Mesenchymal stem cell (in vitro differentiated cells and primary cell): ENCODE measurements around the gene SAV1.

Source experiments
- DNase-seq: peaks from one replicate; pipeline ENCODE4 v3.0.0-alpha.2; 2013
- H2AFZ ChIP-seq: one replicate; pipeline ENCODE4 v1.6.1; 2013; ENCODE audit warnings: low read depth, mild to moderate bottlenecking, control low read depth, inconsistent platforms, low read length, moderate library complexity
- H2AK5ac ChIP-seq: 2 replicates; pipeline ENCODE4 v1.6.1; 2013; ENCODE audit warnings: low read length, moderate library complexity, mild to moderate bottlenecking, inconsistent platforms; ENCODE audit not compliant: severe bottlenecking
- H2BK120ac ChIP-seq: one replicate; pipeline ENCODE4 v1.6.1; 2013; ENCODE audit warnings: low read depth, mild to moderate bottlenecking, inconsistent platforms, low read length, moderate library complexity
- H2BK12ac ChIP-seq, 2 experiments: one replicate each; pipeline ENCODE4 v1.6.1; 2013; ENCODE audit warnings: inconsistent platforms in 2 of 2, low read length in 2 of 2, mild to moderate bottlenecking in 2 of 2, moderate library complexity in 2 of 2, control low read depth in 1 of 2
- H2BK15ac ChIP-seq: one replicate; pipeline ENCODE4 v1.6.1; 2013; ENCODE audit warnings: mild to moderate bottlenecking, low read depth, inconsistent platforms; ENCODE audit not compliant: poor library complexity, severe bottlenecking
- H2BK5ac ChIP-seq: 2 replicates; pipeline ENCODE4 v1.6.1; 2013; ENCODE audit warnings: low read depth, mild to moderate bottlenecking, low read length, control low read depth, inconsistent platforms; ENCODE audit not compliant: poor library complexity, severe bottlenecking
- H3K14ac ChIP-seq, 2 experiments: one replicate each; pipeline ENCODE4 v1.6.1; 2013; ENCODE audit warnings: inconsistent platforms in 2 of 2, low read length in 2 of 2, control low read depth in 1 of 2, mild to moderate bottlenecking in 1 of 2, moderate library complexity in 1 of 2
- H3K18ac ChIP-seq, 2 experiments: one replicate each; pipeline ENCODE4 v1.6.1; 2013; ENCODE audit warnings: inconsistent platforms in 2 of 2, low read length in 2 of 2, control low read depth in 1 of 2, low read depth in 1 of 2, mild to moderate bottlenecking in 1 of 2
- H3K23ac ChIP-seq, 2 experiments: one replicate each; pipeline ENCODE4 v1.6.1; 2013; ENCODE audit warnings: inconsistent platforms in 2 of 2, low read length in 2 of 2, mild to moderate bottlenecking in 2 of 2, moderate library complexity in 2 of 2, control low read depth in 1 of 2
- H3K27ac ChIP-seq: 2 replicates; pipeline ENCODE4 v1.5.1; 2013; ENCODE audit warnings: mild to moderate bottlenecking, moderate library complexity, low read length, control low read depth, inconsistent platforms; ENCODE audit not compliant: poor library complexity, severe bottlenecking
- H3K27me3 ChIP-seq, 2 experiments: 2 replicates each; pipeline versions ENCODE4 v1.6.1 to v1.7.0; 2013; ENCODE audit warnings: low read length in 2 of 2, mild to moderate bottlenecking in 2 of 2, moderate library complexity in 2 of 2, control low read depth in 1 of 2, inconsistent platforms in 1 of 2; ENCODE audit not compliant: control insufficient read depth in 1 of 2, insufficient read depth in 1 of 2
- H3K36me3 ChIP-seq, 2 experiments: 2 replicates each; pipeline versions ENCODE4 v1.6.1 to v1.7.0; 2013; ENCODE audit warnings: low read length in 2 of 2, control low read depth in 1 of 2, inconsistent platforms in 1 of 2, low read depth in 1 of 2, mild to moderate bottlenecking in 1 of 2; ENCODE audit not compliant: insufficient read depth in 2 of 2, control insufficient read depth in 1 of 2
- H3K4ac ChIP-seq, 2 experiments: one replicate each; pipeline ENCODE4 v1.6.1; 2013; ENCODE audit warnings: inconsistent platforms in 2 of 2, low read length in 2 of 2, mild to moderate bottlenecking in 2 of 2, moderate library complexity in 2 of 2, control low read depth in 1 of 2, low read depth in 1 of 2
- H3K4me1 ChIP-seq: 2 replicates; pipeline ENCODE4 v1.6.1; 2013; ENCODE audit warnings: low read depth, low read length, control low read depth; ENCODE audit not compliant: control insufficient read depth, insufficient read depth
- H3K4me2 ChIP-seq: 2 replicates; pipeline ENCODE4 v1.6.1; 2013; ENCODE audit warnings: low read length, mild to moderate bottlenecking, inconsistent platforms; ENCODE audit not compliant: poor library complexity, severe bottlenecking
- H3K4me3 ChIP-seq, 2 experiments: 2 replicates each; pipeline versions ENCODE4 v1.5.1 to v1.7.0; 2013; ENCODE audit warnings: low read length in 2 of 2, mild to moderate bottlenecking in 2 of 2, control low read depth in 1 of 2, low read depth in 1 of 2; ENCODE audit not compliant: insufficient read depth in 1 of 2
- H3K79me1 ChIP-seq: replicated peaks from 2 replicates; pipeline ENCODE4 v1.6.1; 2013; ENCODE audit warnings: mild to moderate bottlenecking, control low read depth, low read length, inconsistent platforms; ENCODE audit not compliant: poor library complexity, severe bottlenecking
- H3K9ac ChIP-seq: 2 replicates; pipeline ENCODE4 v1.7.0; 2013; ENCODE audit warnings: mild to moderate bottlenecking, low read length, moderate library complexity
- H3K9me3 ChIP-seq: 2 replicates; pipeline ENCODE4 v1.7.0; 2013; ENCODE audit warnings: mild to moderate bottlenecking, low read length; ENCODE audit not compliant: control insufficient read depth
- H4K8ac ChIP-seq: one replicate; pipeline ENCODE4 v1.6.1; 2013; ENCODE audit warnings: inconsistent platforms, mild to moderate bottlenecking, low read length, moderate library complexity
- H4K91ac ChIP-seq: one replicate; pipeline ENCODE4 v1.6.1; 2013; ENCODE audit warnings: mild to moderate bottlenecking, low read length, inconsistent platforms
- WGBS: methylation state at CpG from one replicate; pipeline ENCODE4 v1.1.7; 2013; ENCODE audit warnings: mixed read lengths; 5-methylcytosine and 5-hydroxymethylcytosine counted together

The SAV1 gene

DNA sequence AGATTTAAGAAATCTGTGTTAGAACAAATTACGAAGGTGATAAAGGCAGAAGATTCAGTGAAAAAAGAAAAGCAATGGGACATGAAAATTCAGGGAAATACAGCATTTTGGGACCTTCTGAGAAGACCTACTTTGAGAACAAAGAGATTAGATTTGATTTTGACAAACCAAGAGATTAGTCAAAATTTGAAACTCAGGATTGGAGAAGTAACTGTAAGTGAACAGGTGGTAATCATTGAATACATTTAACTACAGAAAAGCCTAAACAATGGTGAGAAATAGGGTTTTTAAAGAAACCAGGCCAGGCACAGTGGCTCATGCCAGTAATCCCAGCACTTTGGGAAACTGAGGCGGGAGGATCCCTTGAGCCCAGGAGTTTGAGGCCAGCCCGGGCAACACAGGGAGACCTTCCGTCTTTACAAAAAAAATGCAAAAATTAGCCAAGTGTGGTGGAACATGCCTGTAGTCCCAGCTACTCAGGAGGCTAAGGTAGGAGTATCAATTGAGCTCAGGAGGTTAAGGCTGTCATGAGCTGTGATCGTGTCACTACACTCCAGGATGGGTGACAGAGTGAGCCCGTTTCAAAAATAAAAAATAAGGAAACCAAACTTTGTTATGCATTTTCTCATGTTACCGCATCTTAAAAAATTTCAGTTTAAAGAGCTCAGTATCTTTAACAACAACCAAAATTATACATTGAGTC, 8.9 kb upstream of the SAV1 start:
- Histone ChIP-seq H3K79me1 (no peaks in the 10 kb centered on the region), H2AK5ac (peak overlapping the region; percentile 94), H3K27ac (peak overlapping the region; percentile 82), H4K91ac (peak overlapping the region; percentile 27), H3K18ac (peak overlapping the region in 1 of 2 experiments; percentile 37), H3K36me3 (no peaks in the 10 kb centered on the region), H3K9ac (peak overlapping the region; percentile 39), H2BK15ac (no peak overlapping the region), H2BK120ac (peak overlapping the region; percentile 61), H3K4ac (no peak overlapping the region), H3K27me3 (no peaks in the 10 kb centered on the region), H3K4me3 (no peak overlapping the region), H2BK5ac (peak overlapping the region; percentile 82), H2BK12ac (peak overlapping the region in 1 of 2 experiments; percentile 21), H3K4me2 (no peak overlapping the region), H3K23ac (no peak overlapping the region), H3K4me1 (peaks cover 5% of the 10 kb centered on the region), H3K9me3 (no peaks in the 10 kb centered on the region), H2AFZ (no peak overlapping the region), H4K8ac (peak overlapping the region; percentile 77), H3K14ac (no peak overlapping the region)
- no peak for DNase-seq
- WGBS, result 92% methylated on average over 7 of the region's 7 CpGs

DNA sequence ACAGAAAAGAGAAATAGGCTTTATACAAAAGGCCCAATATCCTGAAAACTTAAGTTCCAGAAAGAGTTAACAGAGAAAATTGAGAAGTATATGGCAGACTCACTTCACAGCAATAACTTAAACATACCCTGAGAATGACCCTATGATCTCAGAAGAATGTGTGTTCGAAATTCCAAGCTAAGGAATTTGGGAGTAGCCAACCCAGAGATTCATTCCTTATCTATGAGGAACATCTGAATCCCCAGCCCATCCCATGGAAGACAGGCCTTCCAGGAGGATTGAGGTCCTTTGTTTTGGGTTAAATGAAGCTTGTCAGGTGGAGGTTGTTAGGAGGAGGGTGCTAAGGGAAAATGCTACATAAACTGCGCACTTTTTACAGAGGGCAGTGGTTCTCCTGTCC, 7.5 kb upstream of the SAV1 start:
- H4K8ac ChIP-seq, result no peak overlapping the region
- peaks cover 8% of the 10 kb centered on the region for H3K4me1 ChIP-seq
- H3K23ac ChIP-seq, result no peak overlapping the region
- no peak overlapping the region for H3K4ac ChIP-seq
- no peak for DNase-seq
- no peak overlapping the region for H2BK5ac ChIP-seq
- peak overlapping the region; percentile 3 for H4K91ac ChIP-seq
- no peaks in the 10 kb centered on the region for H3K9me3 ChIP-seq
- peak overlapping the region in 1 of 2 experiments; percentile 42 for H2BK12ac ChIP-seq
- peak overlapping the region; percentile 64 for H2AK5ac ChIP-seq
- no peak overlapping the region for H2AFZ ChIP-seq
- no peak overlapping the region for H3K4me2 ChIP-seq
- no peaks in the 10 kb centered on the region for H3K79me1 ChIP-seq
- H3K27me3 ChIP-seq, result no peaks in the 10 kb centered on the region
- H3K9ac ChIP-seq, result no peak overlapping the region
- H3K14ac ChIP-seq, result no peak overlapping the region
- 50% methylated on average over 2 of the region's 2 CpGs for WGBS
- no peak overlapping the region for H3K27ac ChIP-seq
- H2BK120ac ChIP-seq, result no peak overlapping the region
- H3K4me3 ChIP-seq, result no peak overlapping the region
- no peak overlapping the region for H3K18ac ChIP-seq
- no peaks in the 10 kb centered on the region for H3K36me3 ChIP-seq
- no peak overlapping the region for H2BK15ac ChIP-seq

DNA sequence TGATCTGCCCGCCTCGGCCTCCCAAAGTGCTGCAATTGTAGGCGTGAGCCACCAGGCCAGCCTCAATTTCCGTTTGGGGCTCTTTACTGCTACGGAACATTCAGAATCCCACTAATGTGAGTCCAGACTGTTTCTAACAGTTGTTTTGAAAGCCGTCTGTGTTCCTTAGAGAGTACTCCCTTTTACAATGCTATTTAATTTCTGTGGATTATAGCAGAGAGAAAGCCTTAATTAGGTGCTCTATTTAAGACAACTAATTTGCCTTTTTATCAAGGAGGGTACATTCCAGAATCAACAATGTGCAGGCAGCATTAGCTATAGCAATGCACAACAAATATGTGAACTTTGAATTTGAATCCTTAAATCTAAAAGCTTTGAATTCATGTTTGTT, 2.8 kb upstream of the SAV1 start:
- H3K27ac ChIP-seq, result no peak overlapping the region
- no peak overlapping the region for H2AFZ ChIP-seq
- DNase-seq, result no peak
- no peaks in the 10 kb centered on the region for H3K9me3 ChIP-seq
- H3K23ac ChIP-seq, result no peak overlapping the region
- no peak overlapping the region for H4K8ac ChIP-seq
- no peaks in the 10 kb centered on the region for H3K79me1 ChIP-seq
- no peak overlapping the region for H3K14ac ChIP-seq
- over 99% methylated on average over 5 of the region's 6 CpGs for WGBS
- no peaks in the 10 kb centered on the region for H3K27me3 ChIP-seq
- no peak overlapping the region for H3K9ac ChIP-seq
- H4K91ac ChIP-seq, result no peak overlapping the region
- no peaks in the 10 kb centered on the region for H3K36me3 ChIP-seq
- H2AK5ac ChIP-seq, result no peak overlapping the region
- no peak overlapping the region for H2BK12ac ChIP-seq
- no peak overlapping the region for H3K18ac ChIP-seq
- no peak overlapping the region for H2BK15ac ChIP-seq
- H2BK5ac ChIP-seq, result no peak overlapping the region
- H3K4me3 ChIP-seq, result no peak overlapping the region
- H3K4me1 ChIP-seq, result peaks cover 6% of the 10 kb centered on the region
- no peak overlapping the region for H2BK120ac ChIP-seq
- no peak overlapping the region for H3K4me2 ChIP-seq
- H3K4ac ChIP-seq, result no peak overlapping the region

DNA sequence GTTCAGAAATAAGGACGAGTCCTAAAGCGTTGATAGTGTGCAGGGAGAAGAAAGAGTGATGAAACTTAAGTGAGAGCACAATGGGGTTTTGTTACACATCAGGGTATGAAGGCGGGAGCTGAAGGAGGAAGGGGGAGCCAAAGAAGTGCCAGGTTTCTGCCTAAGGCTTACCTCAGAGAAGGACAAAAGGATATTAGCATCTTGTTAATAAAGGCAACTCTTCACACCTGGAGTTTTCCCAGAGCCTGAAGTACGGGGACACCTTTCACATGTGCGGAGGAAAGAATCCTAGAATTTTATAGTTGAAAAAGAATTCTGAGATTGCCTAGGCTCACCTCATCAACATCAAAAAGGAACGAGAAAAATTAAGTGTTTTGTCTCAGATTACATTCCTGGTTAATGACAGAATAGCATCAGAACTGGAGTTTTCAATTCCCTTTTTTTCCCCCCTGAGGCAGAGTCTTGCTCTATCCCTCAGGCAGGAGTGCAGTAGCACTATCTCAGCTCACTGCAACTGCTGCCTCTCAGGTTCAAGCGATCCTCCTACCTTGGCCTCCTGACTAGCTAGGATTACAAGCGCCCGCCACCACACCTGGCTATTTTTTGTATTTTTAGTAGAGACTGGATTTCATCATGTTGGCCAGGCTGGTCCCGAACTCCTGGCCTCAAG, 2.2 kb upstream of the SAV1 start:
- Histone ChIP-seq H2AFZ (no peak overlapping the region), H3K4ac (no peak overlapping the region), H4K8ac (peak overlapping the region; percentile 29), H3K27ac (peak overlapping the region; percentile 51), H3K9me3 (no peaks in the 10 kb centered on the region), H3K36me3 (no peaks in the 10 kb centered on the region), H3K23ac (no peak overlapping the region), H3K4me3 (no peak overlapping the region), H3K27me3 (no peaks in the 10 kb centered on the region), H3K79me1 (no peaks in the 10 kb centered on the region), H3K4me1 (peaks cover 6% of the 10 kb centered on the region), H3K14ac (no peak overlapping the region), H2AK5ac (no peak overlapping the region), H2BK5ac (no peak overlapping the region), H3K9ac (no peak overlapping the region), H3K4me2 (no peak overlapping the region), H3K18ac (no peak overlapping the region), H4K91ac (no peak overlapping the region), H2BK15ac (no peak overlapping the region), H2BK12ac (no peak overlapping the region), H2BK120ac (no peak overlapping the region)
- no peak for DNase-seq
- 88% methylated on average over 9 of the region's 10 CpGs for WGBS
